ENCODE results near the gene CAMK2A.
"Not testable (repeated sequence)": the region's sequence is repeated elsewhere in the genome, so short reads cannot be mapped to it uniquely, and the experiment has no call there.

CAMK2A gene

DNA sequence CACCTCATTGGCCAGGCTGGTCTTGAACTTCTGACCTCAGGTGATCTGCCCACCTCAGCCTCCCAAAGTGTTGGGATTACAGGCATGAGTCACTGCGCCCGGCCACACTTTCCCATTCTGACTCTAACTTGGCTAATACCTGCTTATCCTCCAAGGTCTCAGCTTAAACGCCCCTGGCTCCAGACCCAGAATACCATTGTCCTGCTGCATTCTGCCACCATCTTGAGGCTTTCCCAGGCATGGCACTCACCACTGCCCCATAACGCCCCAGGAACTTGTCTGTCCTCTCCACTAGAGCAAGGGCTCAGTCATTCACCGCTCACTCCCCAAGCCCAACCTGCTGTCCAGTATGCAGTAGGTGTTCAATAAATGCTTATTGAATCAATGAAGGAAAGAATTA is 39.8 kb downstream of the CAMK2A start:
- no peak for DNase-seq

DNA sequence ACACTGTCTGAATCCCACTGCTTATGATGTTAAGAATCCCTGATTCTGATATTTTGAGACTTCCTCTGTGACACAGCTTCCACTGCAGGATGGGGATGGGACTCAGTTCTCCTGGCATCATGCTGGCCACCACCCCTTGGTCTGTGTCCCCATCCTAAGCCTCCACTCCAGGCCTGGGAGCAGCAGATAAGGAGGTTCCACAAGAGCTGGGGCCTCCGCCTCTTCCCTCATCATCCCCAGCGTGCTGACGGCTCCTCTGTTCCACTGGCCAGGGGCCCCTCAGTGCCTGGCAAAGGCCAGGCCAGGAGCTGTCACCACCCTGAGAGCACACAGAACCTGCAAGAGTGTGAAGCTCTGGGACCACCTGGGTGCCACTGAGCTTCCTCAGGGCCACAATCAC is 40.6 kb downstream of the CAMK2A start:
- no peak for DNase-seq

DNA sequence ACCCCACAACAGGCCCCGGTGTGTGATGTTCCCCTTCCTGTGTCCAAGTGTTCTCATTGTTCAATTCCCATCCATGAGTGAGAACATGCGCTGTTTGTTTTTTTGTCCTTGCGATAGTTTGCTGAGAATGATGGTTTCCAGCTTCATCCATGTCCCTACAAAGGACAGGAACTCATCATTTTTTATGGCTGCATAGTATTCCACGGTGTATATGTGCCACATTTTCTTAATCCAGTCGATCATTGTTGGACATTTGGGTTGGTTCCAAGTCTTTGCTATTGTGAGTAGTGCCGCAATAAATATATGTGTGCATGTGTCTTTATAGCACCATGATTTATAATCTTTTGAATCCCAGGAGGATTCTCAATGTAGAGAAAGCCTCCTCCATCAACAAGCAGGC is 41.1 kb downstream of the CAMK2A start:
- not testable (repeated sequence) for DNase-seq

DNA sequence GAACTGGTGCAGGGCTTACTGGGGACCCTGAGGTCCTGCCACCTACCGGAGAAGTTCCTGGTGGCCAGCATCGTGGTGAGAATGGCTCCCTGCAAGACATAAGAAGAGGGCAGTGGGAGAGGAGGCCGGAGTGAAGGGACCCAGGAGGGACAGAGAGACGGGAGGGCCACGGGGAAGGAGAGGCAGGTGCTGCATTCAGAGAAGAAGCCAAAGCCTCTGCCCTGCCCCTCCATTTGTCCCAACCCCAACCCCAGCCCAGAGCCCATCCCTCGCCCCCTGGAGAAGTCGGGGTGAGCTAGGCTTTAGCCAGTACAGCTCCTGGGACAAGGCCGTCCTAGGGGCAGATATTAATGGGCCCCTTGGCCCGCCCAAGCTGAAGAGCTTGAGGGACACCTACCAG is 41.8 kb downstream of the CAMK2A start:
- DNase-seq: no peak

DNA sequence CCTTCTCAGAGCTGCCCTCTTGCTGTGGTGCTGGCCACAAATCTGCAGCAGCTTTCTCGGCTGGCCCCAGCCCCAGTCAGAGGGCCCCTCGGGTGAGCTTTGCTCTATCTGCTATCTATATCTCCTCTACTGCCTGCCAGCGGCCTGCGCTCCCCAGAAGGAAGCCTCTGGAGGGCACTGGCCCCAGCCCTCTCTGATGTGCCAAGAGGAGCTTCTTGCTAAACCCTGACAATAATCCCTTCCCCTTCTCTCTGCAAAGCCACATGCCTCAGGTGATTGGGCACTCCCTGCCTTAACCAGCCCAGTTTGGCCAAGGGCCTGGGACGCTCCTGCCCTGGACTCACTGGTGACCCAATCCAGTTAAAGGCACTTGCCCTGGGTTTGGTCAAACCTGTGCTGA is 42.7 kb downstream of the CAMK2A start:
- no peak for DNase-seq

DNA sequence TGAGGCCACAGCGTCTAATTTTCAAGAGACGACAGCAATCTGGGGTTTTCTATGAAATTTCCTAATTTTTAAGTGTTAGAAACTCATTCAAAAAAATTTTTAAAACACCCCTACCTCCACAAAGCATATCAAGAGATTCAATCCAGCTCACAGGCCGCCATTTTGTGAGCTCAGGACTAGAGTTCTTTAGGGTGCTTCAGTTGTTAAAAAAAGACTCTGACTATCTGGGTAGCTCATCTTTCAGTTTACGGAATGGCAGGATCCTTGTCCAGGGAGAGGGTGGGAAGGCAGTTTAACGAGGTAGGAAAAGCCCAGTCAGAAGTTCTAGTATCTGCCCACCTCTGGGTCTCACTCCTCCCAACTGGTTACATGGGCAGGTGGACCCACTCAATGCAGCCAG is 43.1 kb downstream of the CAMK2A start:
- DNase-seq: no peak

DNA sequence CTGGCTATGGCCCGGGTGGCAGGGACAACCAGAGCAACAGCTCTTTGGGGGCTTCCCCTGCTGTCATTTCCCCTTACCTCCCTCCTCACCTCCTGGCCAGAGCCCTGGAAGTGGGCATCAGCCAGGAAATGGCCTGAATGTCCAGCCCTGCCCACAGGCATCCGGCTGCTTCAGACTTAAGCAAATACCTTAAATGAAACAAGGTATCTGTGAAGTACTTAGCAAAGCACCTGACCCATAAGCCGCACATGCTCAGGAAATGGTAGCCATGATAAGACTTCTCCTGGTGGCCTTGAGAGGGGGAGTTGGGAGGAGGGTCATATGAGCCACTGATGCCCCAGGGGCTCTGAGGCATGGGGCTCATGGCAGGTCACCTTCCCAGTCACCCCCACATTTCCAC is 43.8 kb downstream of the CAMK2A start:
- no peak for DNase-seq

DNA sequence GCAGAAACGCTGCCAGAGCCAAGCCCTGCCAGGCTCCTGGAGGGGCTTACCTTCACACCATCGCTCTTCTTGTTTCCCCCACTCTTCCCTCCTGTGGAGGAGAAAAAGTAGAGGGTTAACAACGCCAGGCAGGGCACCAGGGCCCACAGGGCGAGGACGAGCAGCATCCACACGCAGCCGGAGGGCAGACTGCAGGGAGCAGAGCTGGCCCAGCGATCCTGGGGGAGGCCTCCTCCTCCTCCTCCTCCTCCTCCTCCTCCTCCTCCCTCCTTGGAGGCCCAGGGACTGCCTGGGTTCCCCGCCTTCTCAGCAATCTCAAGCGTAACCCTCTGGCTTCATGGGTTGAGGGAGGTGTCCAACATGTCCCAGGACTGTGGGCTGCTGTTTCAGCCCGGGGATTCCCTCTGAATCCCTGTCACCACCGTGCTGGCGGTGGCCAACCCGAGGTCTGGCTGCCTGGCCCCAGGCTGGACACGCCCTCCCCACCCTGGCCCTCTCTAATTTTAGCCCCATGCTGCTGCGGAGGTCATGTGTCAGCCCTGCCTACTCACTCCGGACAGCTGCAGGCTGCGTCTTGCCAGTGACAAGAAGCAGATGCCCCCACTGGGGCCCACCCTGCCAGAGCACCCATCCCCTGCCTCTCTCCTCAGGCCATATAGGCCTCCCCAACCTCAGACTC is 44.3 kb downstream of the CAMK2A start:
- no peak for DNase-seq

DNA sequence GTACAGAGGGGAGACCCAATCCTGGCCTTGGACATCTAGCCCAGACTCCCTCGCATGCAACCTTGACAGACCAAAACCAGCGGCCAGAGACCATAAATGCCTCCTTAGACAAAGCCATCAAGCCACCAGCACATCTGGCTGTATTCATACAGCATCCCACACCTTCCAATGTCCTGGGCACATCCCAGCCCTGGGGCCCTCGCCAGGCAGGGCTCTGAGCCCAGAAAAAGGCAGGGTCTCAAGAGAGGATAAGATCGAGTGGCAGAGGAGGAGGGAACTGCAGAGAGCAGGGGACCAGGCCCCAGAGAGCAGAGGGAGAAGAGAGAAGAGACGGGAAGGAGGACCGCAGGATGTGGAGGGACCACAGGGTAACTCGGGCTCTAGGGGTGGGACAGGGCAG is 45.4 kb downstream of the CAMK2A start:
- no peak for DNase-seq

DNA sequence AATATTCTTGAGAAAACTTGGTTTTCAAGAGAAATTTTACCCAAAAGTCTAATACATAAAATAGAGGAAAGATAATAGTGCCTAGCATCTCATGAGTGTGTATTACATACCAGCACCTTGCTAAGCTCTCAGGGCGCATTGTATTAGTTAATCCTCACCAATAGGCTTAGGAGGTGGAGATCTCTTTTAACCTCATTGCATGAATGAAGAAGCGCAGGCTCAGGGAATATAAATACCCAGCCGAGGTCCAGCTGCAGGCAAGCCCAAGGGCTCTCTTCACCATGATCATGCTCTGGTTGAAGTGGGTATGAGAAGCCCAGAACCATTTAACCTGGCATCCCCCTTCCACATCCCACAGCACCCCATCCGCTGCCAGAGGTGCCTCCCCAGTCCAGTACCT is 46.0 kb downstream of the CAMK2A start:
- DNase-seq: no peak

DNA sequence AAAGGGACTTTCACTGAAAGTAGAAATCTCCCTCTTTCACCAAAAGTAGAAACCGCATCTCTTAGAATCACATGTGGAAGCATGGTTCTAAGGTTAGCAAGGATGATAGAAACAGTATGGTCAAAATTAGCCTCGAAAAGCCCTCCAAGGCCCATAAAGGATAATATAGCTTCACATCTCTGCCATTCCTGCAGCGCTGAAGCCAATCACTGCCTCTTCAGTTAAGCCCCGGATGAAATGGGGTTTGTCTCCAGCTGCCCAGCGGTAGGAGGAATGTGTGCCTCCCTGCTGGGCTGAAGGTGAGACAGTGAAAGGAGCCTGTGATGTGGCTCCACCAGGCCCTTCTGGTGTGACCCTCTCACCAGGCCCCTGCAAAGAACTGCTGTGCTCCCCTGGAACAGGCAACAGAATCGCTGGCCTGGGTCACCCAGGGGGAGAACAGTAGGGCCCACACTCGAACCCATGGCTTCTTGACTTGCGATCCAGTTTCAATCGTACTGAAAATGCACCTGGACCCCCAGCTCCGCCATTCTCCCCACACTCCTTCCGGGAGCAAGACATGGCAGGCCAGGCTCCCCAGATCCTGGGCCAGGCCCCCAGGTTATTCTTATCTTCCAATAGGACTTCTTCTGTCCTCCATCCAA is 47.2 kb downstream of the CAMK2A start:
- no peak for DNase-seq

DNA sequence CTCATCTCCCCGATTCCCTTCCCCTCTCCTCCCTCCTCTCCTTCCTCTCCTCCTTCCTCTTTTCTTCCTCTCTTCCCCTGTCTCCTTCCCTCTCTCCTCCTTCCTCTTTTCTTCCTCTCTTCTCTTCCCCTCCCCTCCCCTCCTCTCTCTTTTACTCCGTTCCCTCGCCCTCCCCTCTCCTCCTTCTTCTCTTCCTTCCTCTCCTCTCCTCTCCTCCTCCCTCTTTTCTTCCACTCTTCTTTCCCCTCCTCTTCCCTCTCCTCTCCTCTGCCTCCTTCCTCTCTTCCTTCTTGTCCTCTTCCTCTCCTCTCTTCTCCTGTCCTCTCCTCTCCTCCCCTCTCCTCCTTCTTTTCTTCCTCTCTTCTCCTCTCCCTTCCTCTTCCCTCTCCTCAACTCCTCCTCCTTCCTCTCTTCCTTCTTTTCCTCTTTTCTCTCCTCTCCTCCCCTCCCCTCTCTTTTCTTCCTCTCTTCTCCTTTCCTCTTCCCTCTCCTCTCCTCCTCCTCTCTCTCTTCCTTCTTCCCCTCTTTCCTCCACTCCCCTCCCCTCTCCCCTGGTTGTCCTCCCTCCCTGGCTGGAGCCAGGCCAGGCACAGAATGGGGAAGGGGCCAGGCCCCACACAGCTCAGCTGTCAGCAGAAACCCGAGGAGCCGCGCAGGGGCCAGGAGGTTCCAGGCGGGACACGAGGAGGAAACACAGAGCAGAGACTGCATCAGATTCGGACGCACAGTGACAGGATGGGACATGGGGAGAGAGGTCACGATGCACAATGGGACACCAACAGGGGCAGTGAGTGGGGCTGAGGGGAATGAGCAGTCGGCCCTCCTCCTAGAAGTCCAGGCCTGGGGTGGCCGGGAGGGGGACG is 48.0 kb downstream of the CAMK2A start:
- no peak for DNase-seq

DNA sequence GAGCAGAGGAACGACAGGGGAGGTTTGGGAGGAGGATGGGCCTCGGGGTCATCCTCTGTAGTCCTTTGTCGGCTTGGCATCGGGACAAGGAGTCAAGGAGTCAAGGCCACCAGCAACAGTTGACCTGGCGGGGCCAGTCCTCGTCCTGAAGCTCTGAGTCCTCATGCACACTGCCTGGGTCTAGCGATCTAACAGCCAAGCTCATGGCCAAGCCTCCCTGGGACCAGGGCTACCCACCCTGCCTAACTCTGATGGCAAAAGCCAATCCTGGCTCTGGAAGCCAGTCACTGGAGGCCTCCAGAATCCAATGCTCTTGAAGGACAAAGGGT is 49.8 kb downstream of the CAMK2A start:
- DNase-seq: no peak

DNA sequence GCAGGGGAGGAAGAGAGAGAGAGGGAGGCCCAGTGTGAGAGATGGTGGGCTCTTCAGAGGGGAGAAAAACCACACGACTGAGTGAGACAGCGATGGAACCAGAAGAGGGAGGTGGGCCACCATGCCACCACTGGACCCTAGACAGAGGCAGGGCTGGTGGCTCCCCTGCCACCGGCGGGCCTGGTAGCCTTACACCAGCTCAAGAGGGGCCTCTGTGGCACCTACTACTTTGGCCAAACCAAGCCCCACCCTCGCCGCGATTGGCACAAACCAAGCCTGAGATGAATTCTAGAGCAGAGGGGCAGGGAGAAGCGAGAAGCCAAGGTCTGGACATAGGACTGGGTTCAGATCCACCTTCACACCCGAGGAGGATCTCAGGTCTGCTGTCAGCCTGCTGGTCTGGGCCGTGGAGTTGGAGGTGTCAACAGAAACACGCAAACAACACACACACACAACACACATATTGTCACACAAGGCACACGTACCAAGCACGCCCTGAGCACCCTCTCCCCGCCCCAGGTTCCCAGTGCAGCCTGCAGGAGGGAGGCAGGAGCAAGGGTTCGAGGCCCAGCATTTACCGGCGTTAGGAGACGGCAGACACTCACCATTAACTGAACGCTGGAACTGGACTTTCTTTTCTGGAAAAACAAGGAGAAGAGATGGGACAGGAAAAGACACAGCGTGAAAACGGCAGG is 50.3 kb downstream of the CAMK2A start:
- DNase-seq: no peak

DNA sequence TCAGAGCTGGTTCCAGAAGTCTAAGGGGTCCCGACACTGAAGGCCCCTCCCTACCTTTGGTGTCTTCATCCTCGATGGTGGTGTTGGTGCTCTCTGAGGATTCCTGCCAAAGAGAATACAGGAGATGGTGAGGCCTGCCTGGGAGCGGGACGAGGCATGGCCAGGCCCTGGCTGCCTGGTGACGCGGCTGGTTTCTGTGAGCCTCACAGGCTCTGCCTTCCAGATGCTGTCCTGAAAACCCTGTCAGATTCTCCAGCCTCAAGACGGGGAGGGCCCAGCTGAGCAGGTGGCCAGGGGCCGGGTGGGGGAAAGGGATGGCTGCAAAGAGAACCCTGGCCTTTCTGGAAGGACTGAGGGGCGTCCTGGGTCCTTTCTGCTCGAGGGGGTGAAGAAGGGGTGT is 50.9 kb downstream of the CAMK2A start:
- DNase-seq: no peak

DNA sequence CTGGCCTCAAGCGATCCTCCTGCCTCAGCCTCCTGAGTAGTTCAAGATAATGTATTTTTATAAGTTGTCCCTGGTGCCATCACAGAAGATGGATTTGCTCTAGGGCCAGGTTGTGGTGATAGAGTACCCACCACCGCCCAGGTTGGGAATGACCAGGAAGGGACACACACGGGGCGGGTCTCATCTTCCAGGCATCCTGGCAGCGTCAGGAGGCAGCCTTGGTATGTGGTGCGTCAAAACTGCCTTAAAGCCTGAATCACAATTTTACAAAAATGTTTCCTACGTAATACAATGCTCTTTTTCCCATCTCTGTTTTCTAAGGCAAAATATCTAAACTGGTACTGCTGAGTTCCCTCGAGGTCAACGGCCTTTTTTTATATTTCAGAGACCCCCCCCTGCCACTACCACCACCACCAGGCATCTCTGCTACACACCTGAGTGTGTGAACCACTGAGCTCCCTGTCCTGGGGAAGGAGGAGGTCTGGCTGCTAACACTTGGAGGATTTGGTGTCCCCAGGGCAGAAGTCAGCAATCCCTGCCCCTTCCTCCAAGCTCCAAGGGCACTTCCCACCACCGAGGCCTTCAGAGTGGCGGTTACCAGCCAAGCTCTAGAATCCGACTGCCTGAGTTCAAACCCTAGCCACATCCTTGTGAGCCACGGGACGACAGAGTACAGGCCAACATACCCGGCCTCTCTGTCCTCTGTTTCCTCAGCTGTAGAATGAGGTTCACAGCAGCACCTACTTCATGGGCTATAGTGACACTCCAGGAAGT is 52.4 kb downstream of the CAMK2A start:
- DNase-seq: no peak

DNA sequence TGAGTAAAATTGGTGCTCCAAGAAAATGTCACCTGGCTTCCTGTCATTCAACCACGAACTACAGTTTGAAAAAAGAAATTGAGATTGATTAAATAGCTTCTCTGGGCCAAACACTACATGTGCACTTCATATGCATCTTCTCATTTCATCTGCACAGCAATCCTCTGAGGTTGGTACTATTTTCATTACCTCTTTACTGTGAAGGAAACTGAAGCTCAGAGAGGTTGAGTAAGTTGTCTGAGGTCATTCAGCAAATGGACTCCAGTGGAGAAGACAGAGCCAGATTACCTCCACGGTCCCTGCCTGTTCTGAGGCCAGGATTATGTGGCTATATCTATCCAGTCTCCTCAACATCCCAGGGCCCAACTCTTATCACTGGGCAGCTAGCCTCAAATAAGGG is 53.3 kb downstream of the CAMK2A start:
- no peak for DNase-seq

DNA sequence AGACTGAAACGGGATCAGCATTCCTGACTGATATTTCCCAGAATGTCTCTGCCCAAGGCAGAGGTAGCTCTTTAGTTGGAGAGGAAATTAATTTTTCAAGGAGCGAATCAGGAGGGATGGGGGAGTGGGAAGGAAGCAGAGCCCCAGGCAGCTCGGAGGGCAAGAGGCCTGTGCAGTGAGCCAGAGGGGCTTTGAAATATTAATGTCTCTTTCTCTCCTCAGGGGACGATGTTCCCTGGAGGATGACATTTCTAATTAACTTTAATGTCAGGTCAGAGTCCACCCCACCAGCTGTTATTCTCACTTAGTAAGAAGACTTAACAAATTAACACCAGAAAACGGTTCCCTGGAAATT is 54.1 kb downstream of the CAMK2A start:
- no peak for DNase-seq

DNA sequence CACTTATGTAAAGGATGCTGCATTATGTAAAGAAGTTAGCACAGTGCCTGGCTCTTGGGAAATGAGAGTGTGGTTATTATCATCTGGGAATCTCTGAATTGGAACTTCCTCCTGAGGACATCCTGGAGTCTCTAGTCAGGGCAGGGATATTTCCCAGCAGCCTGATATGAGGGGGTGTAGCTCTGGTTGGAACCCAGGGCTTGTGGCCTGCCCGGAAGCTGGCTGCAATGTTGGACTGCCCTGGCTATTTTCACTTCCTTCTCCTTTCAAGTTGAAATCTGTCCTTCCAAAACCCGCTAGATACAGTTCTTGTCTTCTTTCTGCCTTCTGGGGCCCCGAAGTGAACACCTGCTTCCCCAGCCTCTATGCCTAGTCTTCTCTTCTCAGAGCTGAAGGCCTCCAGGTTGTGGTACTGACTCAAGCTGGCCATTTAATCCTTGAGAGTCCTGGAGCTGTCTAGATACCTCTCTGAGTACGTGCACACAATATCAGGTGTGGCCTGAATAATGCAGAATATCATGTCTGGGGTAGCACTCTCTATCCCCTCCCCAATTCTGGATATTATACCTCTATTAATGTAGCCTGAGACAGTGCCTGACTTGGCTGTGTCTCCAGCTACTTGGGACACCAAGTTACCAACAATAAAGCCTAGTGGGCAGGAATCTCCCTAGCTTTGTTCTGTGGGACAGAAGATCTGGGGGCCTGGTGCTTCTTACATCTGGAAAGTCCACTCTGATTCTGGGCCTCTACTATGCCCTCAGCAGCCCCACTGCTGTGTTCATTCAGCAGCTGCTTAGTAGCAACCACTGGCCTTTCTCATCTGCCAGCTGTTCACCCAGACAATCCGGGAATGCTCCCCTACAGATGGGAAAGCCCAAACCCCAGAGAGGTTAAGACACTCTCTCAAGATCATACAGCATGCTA is 54.7 kb downstream of the CAMK2A start:
- DNase-seq: no peak

DNA sequence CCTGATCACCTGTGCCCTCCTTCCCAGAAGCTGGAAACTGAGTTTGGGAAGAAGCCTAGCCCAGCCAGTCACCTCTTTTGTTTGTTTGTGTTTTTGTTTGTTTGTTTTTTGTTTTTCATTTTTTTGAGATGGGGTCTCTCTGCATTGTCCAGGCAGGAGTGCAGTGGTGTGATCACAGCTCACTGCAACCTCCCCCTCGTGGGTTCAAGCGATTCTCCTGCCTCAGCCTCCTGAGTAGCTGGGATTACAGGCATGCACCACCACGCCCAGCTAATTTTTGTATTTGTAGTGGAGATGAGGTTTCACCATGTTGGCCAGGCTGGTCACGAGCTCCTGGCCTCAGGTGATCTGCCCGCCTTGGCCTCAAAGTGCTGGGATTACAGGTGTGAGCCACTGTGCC is 55.9 kb downstream of the CAMK2A start:
- not testable (repeated sequence) for DNase-seq

DNA sequence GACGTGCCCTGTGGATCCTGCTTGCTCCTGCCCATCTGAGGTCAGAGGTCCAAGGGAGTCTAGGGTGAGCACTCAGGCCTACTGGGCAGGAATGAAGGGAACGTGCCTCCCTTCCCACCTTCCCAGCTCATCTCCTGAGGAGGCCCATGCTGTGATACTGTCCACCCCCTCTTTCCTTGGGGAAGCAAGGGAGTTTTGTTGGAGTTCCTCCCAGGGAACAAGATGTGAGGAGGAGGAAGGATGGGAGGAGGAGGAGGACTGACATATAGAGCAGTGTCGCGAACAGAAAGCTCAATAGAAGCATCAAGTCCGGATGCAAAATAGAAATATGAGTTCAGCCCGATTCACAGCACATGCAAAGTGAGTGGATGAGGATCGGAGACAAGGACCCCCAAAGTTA is 58.7 kb downstream of the CAMK2A start:
- DNase-seq: no peak

DNA sequence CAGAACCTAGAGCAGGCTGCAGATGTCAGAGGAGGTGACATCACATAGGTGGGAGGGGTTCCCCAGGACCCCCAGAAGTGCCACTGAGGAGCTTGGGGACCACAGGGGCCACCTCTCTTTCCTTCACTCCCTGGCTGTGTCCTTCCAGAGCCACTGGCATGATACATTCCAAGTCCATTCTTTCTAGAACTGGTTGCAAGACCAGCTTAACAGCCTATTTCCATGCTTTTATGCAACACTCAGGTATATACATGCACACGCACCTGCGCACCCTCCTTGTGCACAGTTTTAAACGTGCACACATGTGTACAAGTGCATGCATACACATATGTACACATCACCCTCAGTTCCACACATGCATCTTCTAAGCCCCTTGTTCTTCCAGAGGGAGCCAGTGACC is 60.0 kb downstream of the CAMK2A start:
- no peak for DNase-seq

Data from activated CD4-positive, CD25-positive, alpha-beta regulatory T cell (primary cell).